DMS 273 treated with DMSO at 0.1 percent for 48 hours (cell line): ENCODE results near the gene FSHB.
"Not testable (repeated sequence)": the region's sequence is repeated elsewhere in the genome, so short reads cannot be mapped to it uniquely, and the experiment has no call there.

Experiments used
- DNase-seq: peaks from one replicate; lab custom pipeline; 2025; lab: John Stamatoyannopoulos, UW

The FSHB gene

GRCh38 chr11:30230714-30231113 lies at the start of gene FSHB:
Gene FSHB, plus strand, starts transcription at chr11:30231014. Its CDS starts 889 bp downstream, at chr11:30231903.
- DNase-seq, result no peak

- DNase-seq, result no peak
Observed at GRCh38 chr11:30186748-30187147, 44.1 kb upstream of the FSHB start.

- DNase-seq, result no peak
Observed at GRCh38 chr11:30192620-30193019, 38.2 kb upstream of the FSHB start.

GRCh38 chr11:30196400-30197206 lies 34.2 kb upstream of the FSHB start:
- peak; percentile 0 for DNase-seq

GRCh38 chr11:30197869-30198268 lies 32.9 kb upstream of the FSHB start:
- no peak for DNase-seq

GRCh38 chr11:30202989-30203388 lies 27.8 kb upstream of the FSHB start:
- DNase-seq, result not testable (repeated sequence)

- DNase-seq, result no peak
Observed at GRCh38 chr11:30203850-30204249, 27.0 kb upstream of the FSHB start.

- no peak for DNase-seq
Observed at GRCh38 chr11:30206249-30206996, 24.4 kb upstream of the FSHB start.

- DNase-seq, result no peak
Observed at GRCh38 chr11:30210357-30210756, 20.5 kb upstream of the FSHB start.

GRCh38 chr11:30216534-30216933 lies 14.3 kb upstream of the FSHB start:
- DNase-seq, result no peak

- no peak for DNase-seq
Observed at GRCh38 chr11:30218278-30218677, 12.5 kb upstream of the FSHB start.

- no peak for DNase-seq
Observed at GRCh38 chr11:30225642-30226041, 5.2 kb upstream of the FSHB start.

- no peak for DNase-seq
Observed at GRCh38 chr11:30228323-30228884, 2.4 kb upstream of the FSHB start.

- DNase-seq, result no peak
Observed at GRCh38 chr11:30239025-30239424, 8.2 kb downstream of the FSHB start.

- DNase-seq, result no peak
Observed at GRCh38 chr11:30244265-30244664, 13.5 kb downstream of the FSHB start.

GRCh38 chr11:30245621-30246020 lies 14.8 kb downstream of the FSHB start:
- DNase-seq, result no peak

- DNase-seq, result no peak
Observed at GRCh38 chr11:30254307-30255298, 23.8 kb downstream of the FSHB start.

- DNase-seq, result no peak
Observed at GRCh38 chr11:30255637-30256036, 24.8 kb downstream of the FSHB start.

- no peak for DNase-seq
Observed at GRCh38 chr11:30257058-30257457, 26.2 kb downstream of the FSHB start.

GRCh38 chr11:30258679-30259078 lies 27.9 kb downstream of the FSHB start:
- no peak for DNase-seq

- DNase-seq, result no peak
Observed at GRCh38 chr11:30260813-30261212, 30.0 kb downstream of the FSHB start.

GRCh38 chr11:30261821-30262220 lies 31.0 kb downstream of the FSHB start:
- DNase-seq, result no peak
